Measurements from ENCODE around the gene ACTL7B. TPM values are rescaled to one million over a fixed set of nuclear protein-coding genes. Genes with fewer than 3 reads are reported as not detected.

Gene ACTL7B
- polyA plus RNA-seq, 3 donors = 0.05 TPM; not detected in 2

DNA sequence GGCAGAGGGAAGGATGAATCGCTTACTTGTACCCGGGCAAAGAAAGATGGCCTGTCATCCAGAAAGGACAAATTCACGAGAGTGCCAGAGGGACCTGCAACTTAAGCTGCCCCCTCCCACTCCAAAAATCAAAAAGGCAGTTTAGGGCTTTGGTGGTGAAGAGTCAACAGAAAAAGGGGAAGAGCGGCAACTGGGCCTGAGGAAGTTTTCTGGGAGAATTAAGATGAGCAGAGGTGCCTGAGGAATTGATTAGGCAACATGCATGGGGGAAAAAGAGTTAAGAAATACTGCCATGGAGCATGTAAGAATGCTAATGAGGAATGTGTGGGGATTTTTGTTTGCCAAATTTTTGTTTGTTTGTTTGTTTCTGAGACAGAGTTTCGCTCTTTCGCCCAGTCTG, 1.8 kb upstream of the ACTL7B start:
- H3K27me3 ChIP-seq (ENCODE audit: control insufficient read depth in 2 of 2, insufficient read depth in 2 of 2, low read length in 2 of 2) = no peaks in the 10 kb centered on the region
- H3K27ac ChIP-seq (ENCODE audit: low read depth in 1 of 2, low read length in 2 of 2) = no peak overlapping the region
- peaks cover 20% of the 10 kb centered on the region for H3K4me1 Mint-ChIP-seq
- intact Hi-C loops (cut with micrococcal nuclease) = no loop called here
- H3K79me2 ChIP-seq (ENCODE audit: insufficient read depth, low read length) = no peaks in the 10 kb centered on the region
- no peak overlapping the region for H3K4me3 Mint-ChIP-seq
- no peaks in the 10 kb centered on the region for H3K36me3 Mint-ChIP-seq
- H2AFZ ChIP-seq (ENCODE audit: insufficient read depth, low read depth, low read length, poor library complexity, severe bottlenecking) = no peak overlapping the region
- DNase-seq = no peak
- H4K20me1 ChIP-seq (ENCODE audit: insufficient read depth, low read length) = no peaks in the 10 kb centered on the region
- no peak overlapping the region for H3K9ac ChIP-seq (ENCODE audit: insufficient read depth, low read length, poor library complexity, severe bottlenecking)
- peaks cover 0 to 3% of the 10 kb centered on the region in 2 donors for H3K4me1 ChIP-seq (ENCODE audit: control insufficient read depth in 1 of 2, insufficient read depth in 2 of 2, low read length in 2 of 2)
- no peak overlapping the region for H3K27ac Mint-ChIP-seq
- WGBS (ENCODE audit: insufficient coverage) = 0% methylated on average over 1 of the region's 6 CpGs
- TF ChIP-seq, protein P1, sequence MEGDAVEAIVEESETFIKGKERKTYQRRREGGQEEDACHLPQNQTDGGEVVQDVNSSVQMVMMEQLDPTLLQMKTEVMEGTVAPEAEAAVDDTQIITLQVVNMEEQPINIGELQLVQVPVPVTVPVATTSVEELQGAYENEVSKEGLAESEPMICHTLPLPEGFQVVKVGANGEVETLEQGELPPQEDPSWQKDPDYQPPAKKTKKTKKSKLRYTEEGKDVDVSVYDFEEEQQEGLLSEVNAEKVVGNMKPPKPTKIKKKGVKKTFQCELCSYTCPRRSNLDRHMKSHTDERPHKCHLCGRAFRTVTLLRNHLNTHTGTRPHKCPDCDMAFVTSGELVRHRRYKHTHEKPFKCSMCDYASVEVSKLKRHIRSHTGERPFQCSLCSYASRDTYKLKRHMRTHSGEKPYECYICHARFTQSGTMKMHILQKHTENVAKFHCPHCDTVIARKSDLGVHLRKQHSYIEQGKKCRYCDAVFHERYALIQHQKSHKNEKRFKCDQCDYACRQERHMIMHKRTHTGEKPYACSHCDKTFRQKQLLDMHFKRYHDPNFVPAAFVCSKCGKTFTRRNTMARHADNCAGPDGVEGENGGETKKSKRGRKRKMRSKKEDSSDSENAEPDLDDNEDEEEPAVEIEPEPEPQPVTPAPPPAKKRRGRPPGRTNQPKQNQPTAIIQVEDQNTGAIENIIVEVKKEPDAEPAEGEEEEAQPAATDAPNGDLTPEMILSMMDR (IDR thresholded peaks at IDR 0.05) = no peak
- no peak overlapping the region for H3K4me2 ChIP-seq (replicated peaks; ENCODE audit: extremely low read depth, low read length, poor library complexity, severe bottlenecking)
- H3K27me3 Mint-ChIP-seq (ENCODE audit: low read depth in 3 of 3) = peaks cover 0 to 5% (median 2%) of the 10 kb centered on the region in 3 donors
- H3K9me3 Mint-ChIP-seq = peaks cover 0 to 2% (median under 1%) of the 10 kb centered on the region in 7 donors
- H3K9me3 ChIP-seq (replicated peaks in 1 of 2; ENCODE audit: control insufficient read depth in 1 of 2, insufficient read depth in 1 of 2, low read length in 2 of 2) = no peaks in the 10 kb centered on the region
- H3K4me3 ChIP-seq (replicated peaks in 1 of 3; ENCODE audit: low read depth in 2 of 3, low read length in 3 of 3) = no peak overlapping the region
- no peaks in the 10 kb centered on the region for H3K36me3 ChIP-seq (replicated peaks in 1 of 2; ENCODE audit: control insufficient read depth in 1 of 2, insufficient read depth in 2 of 2, low read length in 2 of 2)

- Mint-ChIP-seq H3K4me1 (peaks cover 16% of the 10 kb centered on the region), H3K9me3 (peaks cover 0 to 2% (median 0%) of the 10 kb centered on the region in 7 donors), H3K27ac (no peak overlapping the region), H3K36me3 (no peaks in the 10 kb centered on the region), H3K4me3 (no peak overlapping the region), H3K27me3 (ENCODE audit: low read depth in 3 of 3) (peaks cover 0 to 5% (median 5%) of the 10 kb centered on the region in 3 donors)
- TF ChIP-seq, protein P1 (IDR thresholded peaks at IDR 0.05) = no peak
- Histone ChIP-seq H3K79me2 (ENCODE audit: insufficient read depth, low read length) (no peaks in the 10 kb centered on the region), H3K4me3 (replicated peaks in 1 of 3; ENCODE audit: low read depth in 2 of 3, low read length in 3 of 3) (no peak overlapping the region), H3K4me2 (replicated peaks; ENCODE audit: extremely low read depth, low read length, poor library complexity, severe bottlenecking) (no peak overlapping the region), H3K27me3 (ENCODE audit: control insufficient read depth in 2 of 2, insufficient read depth in 2 of 2, low read length in 2 of 2) (peaks cover 0 to 3% of the 10 kb centered on the region in 2 donors), H3K36me3 (replicated peaks in 1 of 2; ENCODE audit: control insufficient read depth in 1 of 2, insufficient read depth in 2 of 2, low read length in 2 of 2) (no peaks in the 10 kb centered on the region), H4K20me1 (ENCODE audit: insufficient read depth, low read length) (no peaks in the 10 kb centered on the region), H3K9ac (ENCODE audit: insufficient read depth, low read length, poor library complexity, severe bottlenecking) (no peak overlapping the region), H2AFZ (ENCODE audit: insufficient read depth, low read depth, low read length, poor library complexity, severe bottlenecking) (no peak overlapping the region), H3K4me1 (ENCODE audit: control insufficient read depth in 1 of 2, insufficient read depth in 2 of 2, low read length in 2 of 2) (peaks cover 0 to 3% of the 10 kb centered on the region in 2 donors), H3K27ac (ENCODE audit: low read depth in 1 of 2, low read length in 2 of 2) (no peak overlapping the region), H3K9me3 (replicated peaks in 1 of 2; ENCODE audit: control insufficient read depth in 1 of 2, insufficient read depth in 1 of 2, low read length in 2 of 2) (no peaks in the 10 kb centered on the region)
- intact Hi-C loops (cut with micrococcal nuclease) = no loop called here
- no peak for DNase-seq
- 97% methylated on average over 21 of the region's 25 CpGs for WGBS (ENCODE audit: insufficient coverage)
These were observed 278 bp downstream of the ACTL7B start for GRCh38 chr9:108855529-108855886.

All from CD14-positive monocyte (primary cell).